T-helper 9 cell (primary cell): ENCODE measurements around the gene SALL3.
"Not testable (repeated sequence)": the region's sequence is repeated elsewhere in the genome, so short reads cannot be mapped to it uniquely, and the experiment has no call there.

ENCODE experiments used
- DNase-seq: peaks from one replicate; pipeline ENCODE4 v3.0.0-alpha.2; 2020
- total RNA-seq, 2 donors: gene quantifications; one replicate each; lab custom pipeline; 2026; lab: John Stamatoyannopoulos, UW

The SALL3 gene
- total RNA-seq: 0 reads per million in 2 donors

DNA sequence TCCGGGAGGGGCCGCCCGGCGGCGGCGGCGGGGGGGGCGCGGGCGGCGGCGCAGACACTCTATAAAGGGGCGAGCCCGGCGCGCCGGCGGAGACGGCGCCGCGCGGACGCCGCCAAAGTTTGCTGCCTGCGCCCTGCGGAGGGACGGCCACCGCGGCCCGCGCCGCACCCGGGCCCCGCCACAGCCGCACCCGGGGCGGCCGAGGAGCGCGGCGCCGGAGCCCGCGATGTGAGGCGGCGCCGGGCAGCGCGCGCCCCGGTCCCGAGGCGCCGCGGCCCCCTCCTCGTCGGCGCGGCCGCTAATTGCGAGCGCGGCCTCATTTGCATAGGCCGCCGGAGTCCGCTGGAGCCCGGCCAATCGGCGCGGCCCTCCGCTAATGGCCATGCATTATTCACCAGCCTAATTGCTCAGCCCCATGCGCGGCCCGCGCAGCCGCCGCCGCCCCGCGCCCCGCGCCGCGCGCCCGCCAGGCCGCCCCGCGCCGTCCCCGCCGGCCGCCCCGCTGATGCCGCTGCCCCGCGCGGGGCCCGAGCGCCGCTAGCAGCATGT, at the start of gene SALL3:
TSS of gene SALL3 (plus strand) at position 89 of the 549 bp plus-strand sequence. CDS start at position 546, 457 bp downstream.
- no peak for DNase-seq

GRCh38 chr18:78932281-78932680, 47.3 kb upstream of the SALL3 start:
- DNase-seq: no peak

DNA sequence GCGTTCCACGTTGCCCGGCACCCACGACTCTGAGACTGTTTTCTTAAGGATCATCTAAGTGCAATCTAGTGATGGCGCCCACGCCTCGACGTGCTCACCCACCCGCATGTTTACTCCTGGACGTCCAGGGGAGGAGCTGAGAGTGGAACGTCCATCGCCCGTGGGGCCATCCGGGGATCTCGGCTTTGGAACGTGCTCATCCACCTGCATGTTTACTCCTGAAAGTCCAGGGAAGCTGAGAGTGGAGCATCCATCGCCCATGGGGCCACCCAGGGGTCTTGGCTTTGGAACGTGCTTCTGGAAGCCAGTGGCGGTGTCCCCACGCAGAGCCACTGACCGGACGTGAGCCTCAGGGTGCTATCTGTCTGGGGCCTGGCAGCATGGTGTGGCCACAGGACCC, 45.6 kb upstream of the SALL3 start:
- DNase-seq: no peak

DNA sequence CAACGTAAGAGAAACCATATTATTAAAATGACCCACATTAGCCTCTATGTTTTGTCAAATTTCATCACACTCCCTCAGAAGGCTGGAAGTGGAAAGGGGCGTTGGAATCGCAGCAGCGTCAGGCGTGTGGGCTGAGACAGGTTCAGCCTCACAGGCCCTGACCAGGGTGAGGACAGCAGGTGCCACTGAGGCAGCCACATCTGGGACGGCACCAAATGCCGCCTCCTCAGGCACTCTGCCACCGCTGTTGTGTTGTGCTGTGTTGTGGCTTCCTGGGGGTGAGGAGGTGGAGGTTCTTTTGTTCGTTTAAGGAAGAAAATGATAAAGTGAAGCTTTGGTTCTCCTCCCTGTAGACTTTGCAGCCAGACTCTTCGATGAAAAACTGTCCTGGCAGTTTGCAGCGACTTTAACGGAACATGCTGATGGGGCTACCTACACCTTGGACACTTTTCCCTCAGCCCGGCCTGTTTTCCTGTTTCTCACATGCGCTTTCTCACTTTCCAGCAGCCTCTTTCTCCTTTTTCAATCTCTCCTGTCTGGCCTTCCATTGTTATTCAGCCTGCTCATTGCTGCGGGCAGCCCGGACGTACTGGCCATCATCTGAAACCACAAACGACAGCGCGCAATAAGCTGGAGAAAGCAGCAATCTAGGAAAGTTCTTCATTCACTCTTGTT, 44.9 kb upstream of the SALL3 start:
- no peak for DNase-seq

DNA sequence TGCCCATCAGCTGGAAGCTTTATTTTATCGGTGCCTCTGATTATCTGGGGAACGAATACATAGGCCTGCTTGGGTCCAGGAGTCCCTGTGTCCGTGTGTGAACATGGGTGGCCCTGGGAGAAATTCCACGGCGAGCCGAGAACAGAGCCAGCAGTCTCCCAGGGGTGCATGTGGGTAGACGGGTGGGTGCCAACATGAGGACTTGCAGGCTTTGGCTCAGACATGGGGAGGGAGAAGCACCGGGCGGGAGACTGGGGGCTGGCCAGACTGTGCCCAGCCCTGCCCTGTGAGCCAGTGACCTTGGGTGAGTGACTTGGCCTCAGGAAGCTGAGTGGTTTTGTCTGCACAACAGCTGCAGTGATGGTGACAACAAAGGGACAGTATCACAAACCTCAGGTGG, 44.2 kb upstream of the SALL3 start:
- no peak for DNase-seq

DNA sequence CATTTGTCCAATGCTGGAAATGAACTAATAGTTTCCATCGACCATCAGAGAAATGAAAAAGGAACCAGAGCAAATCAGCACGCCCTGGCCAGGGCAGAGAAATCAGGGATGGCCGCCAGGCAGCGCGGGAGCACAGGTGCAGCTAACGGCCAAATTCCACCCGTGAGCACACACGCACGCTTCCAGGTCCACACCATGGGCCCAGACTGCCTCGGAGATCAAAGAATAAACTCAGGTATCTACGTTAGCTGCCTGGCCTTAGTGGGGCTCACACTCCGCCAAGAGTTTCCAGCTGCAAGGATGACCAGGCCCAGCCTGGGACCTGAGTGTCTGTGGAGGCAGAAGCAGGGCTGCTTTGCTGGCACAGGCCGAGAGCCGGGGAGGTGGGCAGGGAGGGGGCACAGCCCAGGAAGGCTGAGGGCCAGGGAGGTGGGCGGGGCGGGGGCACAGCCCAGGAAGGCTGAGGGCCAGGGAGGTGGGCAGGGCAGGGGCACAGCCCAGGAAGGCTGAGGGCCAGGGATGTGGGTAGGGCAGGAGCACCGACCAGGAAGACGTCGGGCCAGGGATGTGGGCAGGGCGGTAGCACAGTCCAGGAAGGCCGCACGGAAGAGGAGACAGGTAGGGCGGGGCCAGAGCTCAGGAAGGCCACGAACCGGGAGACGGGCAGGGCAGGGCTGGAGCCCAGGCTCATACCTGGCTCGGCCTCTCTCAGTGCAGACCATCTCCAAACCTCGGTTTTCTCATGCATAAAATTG, 43.2 kb upstream of the SALL3 start:
- DNase-seq: no peak

GRCh38 chr18:78937166-78937565, 42.5 kb upstream of the SALL3 start:
- no peak for DNase-seq

DNA sequence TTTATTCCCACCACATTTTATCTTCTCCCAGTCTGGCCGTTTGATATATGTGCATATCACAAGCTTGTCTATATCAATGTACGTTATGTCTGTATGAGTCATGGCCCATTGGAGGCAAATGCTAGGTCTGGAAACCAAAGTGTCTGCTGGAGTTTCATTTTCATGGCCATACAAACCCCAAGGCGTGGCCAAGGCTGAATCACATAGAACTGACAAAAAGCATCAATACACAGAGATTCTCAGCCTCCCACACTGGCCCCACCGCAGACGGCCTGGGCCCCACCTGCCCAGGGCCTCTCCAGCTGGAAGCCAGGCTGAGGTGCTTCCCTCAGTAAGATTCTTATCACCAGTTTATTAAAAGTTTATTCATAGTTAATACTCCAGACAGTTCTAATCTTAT, 40.5 kb upstream of the SALL3 start:
- no peak for DNase-seq

DNA sequence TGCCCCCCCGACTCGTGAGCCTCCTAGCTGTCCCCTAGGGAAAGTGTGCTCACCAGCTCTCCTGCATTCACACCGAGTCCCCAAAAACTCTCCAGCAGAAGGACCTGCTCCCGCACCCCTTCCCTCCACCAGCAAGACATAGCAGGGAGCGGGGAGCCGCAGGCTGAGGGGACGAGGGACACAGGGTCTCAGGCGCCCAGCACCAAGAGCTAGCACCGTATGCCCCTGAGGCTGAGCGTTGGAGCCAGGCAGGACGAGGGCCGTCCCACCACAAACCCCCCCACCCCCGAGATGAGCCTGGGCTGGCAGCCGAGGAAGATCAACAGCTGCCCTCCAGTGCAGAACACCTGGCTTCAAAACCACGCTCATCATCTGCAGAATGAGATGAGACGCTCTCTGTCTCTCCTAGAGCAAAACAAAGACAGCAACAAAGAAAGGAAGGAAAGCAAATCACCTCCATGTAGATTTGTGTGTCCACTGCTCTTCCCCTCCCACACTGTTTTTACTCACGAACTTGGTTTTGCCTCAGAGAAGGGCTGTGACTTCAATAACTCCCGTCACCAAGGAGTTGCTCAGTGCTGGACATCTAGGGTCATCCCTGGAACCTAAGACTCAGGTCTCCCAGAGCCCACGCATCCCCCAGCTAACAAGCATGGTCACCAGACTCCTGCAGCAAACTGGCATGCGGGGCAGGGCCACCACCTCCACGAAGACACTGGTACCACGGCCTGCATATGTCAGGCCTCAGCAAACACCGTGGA, 39.7 kb upstream of the SALL3 start:
- DNase-seq: no peak

- not testable (repeated sequence) for DNase-seq
Observed at GRCh38 chr18:78942236-78942635, 37.4 kb upstream of the SALL3 start.

- no peak for DNase-seq
Observed at GRCh38 chr18:78945628-78946027, 34.0 kb upstream of the SALL3 start.

- DNase-seq: no peak
Observed at GRCh38 chr18:78947291-78947690, 32.3 kb upstream of the SALL3 start.

GRCh38 chr18:78948221-78948620, 31.4 kb upstream of the SALL3 start:
- DNase-seq: no peak

DNA sequence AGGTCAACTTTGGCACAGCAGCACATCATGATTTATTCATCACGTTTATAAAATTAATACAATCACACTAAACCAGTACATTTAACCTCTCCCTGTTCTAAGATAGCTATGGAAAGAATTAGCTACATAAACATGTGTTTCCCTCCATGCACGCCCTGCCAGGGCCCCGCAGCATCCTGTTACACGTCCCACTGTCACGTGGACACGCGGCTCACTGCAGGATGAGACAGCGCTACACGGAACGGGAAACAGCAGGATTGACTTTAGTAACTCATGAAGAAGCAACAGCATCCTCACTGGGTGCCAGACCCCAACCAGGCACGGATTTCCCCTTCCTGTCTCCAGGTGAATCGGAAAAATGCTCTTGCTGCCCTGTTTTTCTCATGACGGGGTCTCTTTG, 30.9 kb upstream of the SALL3 start:
- DNase-seq: no peak

- DNase-seq: no peak
Observed at GRCh38 chr18:78949216-78949615, 30.4 kb upstream of the SALL3 start.

DNA sequence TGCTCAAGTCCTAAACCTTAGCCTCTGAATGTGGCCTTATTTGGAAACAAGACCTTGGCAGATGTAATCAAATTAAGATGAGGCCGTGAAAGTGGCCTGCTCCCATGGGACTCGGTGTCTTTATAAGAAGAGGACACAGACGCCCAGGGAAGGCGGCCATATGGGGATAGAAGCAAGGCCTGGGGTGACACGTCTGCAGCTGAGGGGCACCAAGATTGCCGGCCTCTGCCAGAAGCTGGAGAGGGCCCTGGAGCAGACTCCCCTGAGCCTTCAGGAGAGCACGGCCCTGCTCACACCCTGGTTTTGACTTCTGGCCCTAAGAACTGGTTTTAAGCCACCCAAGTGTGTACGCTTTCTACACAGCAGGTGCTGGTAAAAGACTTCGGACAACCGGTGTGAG, 29.2 kb upstream of the SALL3 start:
- no peak for DNase-seq

DNA sequence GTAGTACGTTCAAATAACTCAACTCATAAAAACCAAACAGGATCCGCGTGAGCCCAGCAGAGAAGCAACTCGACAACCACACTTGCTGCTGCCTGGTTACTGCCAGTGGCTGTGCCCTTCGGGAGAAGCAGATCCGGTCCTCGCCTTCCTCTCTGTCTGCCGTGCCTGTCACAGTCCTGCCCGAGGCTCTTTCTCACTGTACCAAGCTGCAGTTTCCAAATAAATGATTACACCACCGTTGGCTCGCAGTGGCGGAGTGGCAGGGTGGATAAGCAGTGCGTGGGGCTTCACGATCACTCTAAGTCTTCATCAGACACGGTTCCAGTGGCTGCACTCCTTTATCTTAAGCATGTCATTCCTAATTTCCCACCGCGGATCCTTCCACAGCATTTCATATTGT, 26.1 kb upstream of the SALL3 start:
- DNase-seq: no peak

GRCh38 chr18:78955051-78955450, 24.6 kb upstream of the SALL3 start:
- no peak for DNase-seq

DNA sequence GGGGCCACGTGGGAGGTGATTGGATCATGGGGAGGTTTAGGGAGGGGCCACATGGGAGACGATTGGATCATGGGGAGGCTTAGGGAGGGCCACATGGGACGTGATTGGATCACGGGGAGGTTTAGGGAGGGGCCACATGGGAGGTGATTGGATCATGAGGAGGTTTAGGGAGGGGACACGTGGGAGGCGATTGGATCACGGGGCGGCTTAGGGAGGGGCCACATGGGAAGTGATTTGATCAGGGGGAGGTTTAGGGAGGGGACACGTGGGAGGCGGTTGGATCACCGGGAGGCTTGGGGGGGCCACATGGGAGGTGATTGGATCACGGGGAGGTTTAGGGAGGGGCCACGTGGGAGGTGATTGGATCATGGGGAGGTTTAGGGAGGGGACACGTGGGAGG, 22.5 kb upstream of the SALL3 start:
- no peak for DNase-seq

- DNase-seq: no peak
Observed at GRCh38 chr18:78960709-78961108, 18.9 kb upstream of the SALL3 start.

DNA sequence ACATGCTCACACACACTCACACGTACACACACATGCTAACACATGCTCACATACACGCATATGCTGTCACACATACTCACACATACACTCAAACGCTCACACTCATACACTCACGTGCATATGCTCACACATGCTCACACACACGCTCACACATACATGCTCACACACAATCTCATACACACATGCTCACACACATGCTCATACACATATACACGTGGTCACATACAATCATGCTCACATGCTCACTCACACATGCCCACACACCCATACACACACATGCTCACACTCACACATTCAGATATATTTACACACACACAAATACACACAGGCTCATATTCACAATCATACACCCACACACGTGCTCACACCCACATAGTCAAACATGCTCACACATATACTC, 17.5 kb upstream of the SALL3 start:
- DNase-seq: no peak

- DNase-seq: not testable (repeated sequence)
Observed at GRCh38 chr18:78964727-78965126, 14.9 kb upstream of the SALL3 start.

- no peak for DNase-seq
Observed at GRCh38 chr18:78965260-78965659, 14.4 kb upstream of the SALL3 start.
